Lung (tissue), 12 donors: ENCODE results near the gene ATP23. TPM values are rescaled to one million over a fixed set of nuclear protein-coding genes. Genes with fewer than 3 reads are reported as not detected.

Source experiments
- ATAC-seq: fragments of 200-7000 bp; cut with Tn5 transposase; one replicate; pipeline ENCODE4 v1.9.1; 2020; ENCODE audit warnings: moderate number of reproducible peaks; ENCODE audit not compliant: insufficient read depth, low FRiP score
- DNase-seq, 3 donors: peaks; one replicate each; pipeline ENCODE4 v3.0.0-alpha.2; 2013 to 2017
- H3K27ac ChIP-seq, 2 donors: one replicate each; pipeline ENCODE4 v1.5.1; 2013; ENCODE audit warnings: mild to moderate bottlenecking in 2 of 2, moderate library complexity in 2 of 2, control low read depth in 1 of 2, inconsistent platforms in 1 of 2, low read depth in 1 of 2, low read length in 1 of 2
- H3K27me3 ChIP-seq, 3 donors: one replicate each; pipeline ENCODE4 v1.5.1; 2013; ENCODE audit warnings: low read length in 2 of 3; ENCODE audit not compliant: control insufficient read depth in 3 of 3, insufficient read depth in 3 of 3
- H3K36me3 ChIP-seq, 4 donors: one replicate each; pipeline ENCODE4 v1.5.1; 2013; ENCODE audit warnings: low read length in 4 of 4, mild to moderate bottlenecking in 1 of 4, moderate library complexity in 1 of 4; ENCODE audit not compliant: control insufficient read depth in 4 of 4, insufficient read depth in 4 of 4
- H3K4me1 ChIP-seq, 5 donors: one replicate each; pipeline ENCODE4 v1.5.1; 2013; ENCODE audit warnings: low read length in 5 of 5, mild to moderate bottlenecking in 2 of 5, moderate library complexity in 1 of 5; ENCODE audit not compliant: control insufficient read depth in 5 of 5, insufficient read depth in 5 of 5
- H3K4me3 ChIP-seq: one replicate; pipeline ENCODE4 v1.5.1; 2013; ENCODE audit warnings: mild to moderate bottlenecking, control low read depth, moderate library complexity
- H3K9ac ChIP-seq, 2 donors: one replicate each; pipeline ENCODE4 v1.5.1; 2013; ENCODE audit warnings: low read length in 2 of 2, control low read depth in 1 of 2; ENCODE audit not compliant: insufficient read depth in 1 of 2
- H3K9me3 ChIP-seq, 4 donors: one replicate each; pipeline ENCODE4 v1.5.1; 2013; ENCODE audit warnings: low read length in 3 of 4, mild to moderate bottlenecking in 1 of 4, moderate library complexity in 1 of 4; ENCODE audit not compliant: control insufficient read depth in 4 of 4, insufficient read depth in 3 of 4
- WGBS, 2 donors: extraction: QIAGEN DNeasy Blood & Tissue Kit; methylation state at CpG; one replicate each; pipeline ENCODE4 v1.1.7; 2013; 5-methylcytosine and 5-hydroxymethylcytosine counted together
- polyA plus RNA-seq, 2 donors: library from polyadenylated mRNA; stranded (reverse); fragments of 200-250 nt; gene quantifications; one replicate each; pipeline ENCODE4 v1.2.1, GENCODE V29; 2013
- total RNA-seq, 2 donors: library from RNA; depleted of rRNA in 1 of 2; stranded (reverse); fragments of >200 nt in 1 of 2; gene quantifications; one replicate each; pipeline ENCODE4 v1.2.1, GENCODE V29; 2014 to 2021
- TF ChIP-seq, protein P1 (sequence below): IDR thresholded peaks from 2 replicates; pipeline ENCODE4 v1.5.1; 2012; ENCODE audit warnings: mild to moderate bottlenecking; ENCODE audit errors: control extremely low read depth, extremely low read depth
- donor health status: control.
- donor health status: control.
- donor health status: Bipolar disorder and iron deficiency.
- donor health status: healthy.
- donor health status: DM: yes; HTN: yes; CAD: no.

The ATP23 gene
- total and polyA plus RNA-seq, 4 donors = 3.6 to 6.9 (median 5.9) TPM

DNA sequence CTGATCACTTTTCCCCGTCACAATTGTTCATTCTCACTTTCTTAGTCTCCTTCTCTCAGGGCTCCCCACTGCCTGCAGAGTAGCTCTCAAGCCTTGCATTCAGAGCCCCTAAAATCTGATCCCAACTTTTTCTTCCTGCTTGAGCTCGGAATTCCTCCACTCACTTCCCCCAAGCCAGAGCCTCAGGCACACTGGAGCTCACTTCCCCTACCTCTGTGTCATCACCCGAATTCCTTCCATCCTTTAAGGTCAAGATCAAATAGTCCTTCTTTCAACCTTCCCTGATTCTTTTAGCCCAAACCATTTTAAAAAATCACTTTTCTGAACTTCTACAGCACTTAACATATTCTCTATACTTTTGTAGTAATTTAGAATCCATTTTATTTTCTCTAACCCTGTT, 34.1 kb upstream of the ATP23 start:
- H3K36me3 ChIP-seq = peaks cover 0 to 3% (median 0%) of the 10 kb centered on the region in 4 donors
- no peak overlapping the region for H3K4me3 ChIP-seq
- 46 to 66% methylated on average over 3 of the region's 3 CpGs for WGBS, 2 donors
- H3K9me3 ChIP-seq = no peaks in the 10 kb centered on the region
- no peak for DNase-seq
- peaks cover 0 to 7% (median 0%) of the 10 kb centered on the region in 5 donors for H3K4me1 ChIP-seq
- no peak for ATAC-seq
- no peak overlapping the region for H3K9ac ChIP-seq
- TF ChIP-seq, protein P1, sequence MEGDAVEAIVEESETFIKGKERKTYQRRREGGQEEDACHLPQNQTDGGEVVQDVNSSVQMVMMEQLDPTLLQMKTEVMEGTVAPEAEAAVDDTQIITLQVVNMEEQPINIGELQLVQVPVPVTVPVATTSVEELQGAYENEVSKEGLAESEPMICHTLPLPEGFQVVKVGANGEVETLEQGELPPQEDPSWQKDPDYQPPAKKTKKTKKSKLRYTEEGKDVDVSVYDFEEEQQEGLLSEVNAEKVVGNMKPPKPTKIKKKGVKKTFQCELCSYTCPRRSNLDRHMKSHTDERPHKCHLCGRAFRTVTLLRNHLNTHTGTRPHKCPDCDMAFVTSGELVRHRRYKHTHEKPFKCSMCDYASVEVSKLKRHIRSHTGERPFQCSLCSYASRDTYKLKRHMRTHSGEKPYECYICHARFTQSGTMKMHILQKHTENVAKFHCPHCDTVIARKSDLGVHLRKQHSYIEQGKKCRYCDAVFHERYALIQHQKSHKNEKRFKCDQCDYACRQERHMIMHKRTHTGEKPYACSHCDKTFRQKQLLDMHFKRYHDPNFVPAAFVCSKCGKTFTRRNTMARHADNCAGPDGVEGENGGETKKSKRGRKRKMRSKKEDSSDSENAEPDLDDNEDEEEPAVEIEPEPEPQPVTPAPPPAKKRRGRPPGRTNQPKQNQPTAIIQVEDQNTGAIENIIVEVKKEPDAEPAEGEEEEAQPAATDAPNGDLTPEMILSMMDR = no peak
- H3K27ac ChIP-seq = no peak overlapping the region
- H3K27me3 ChIP-seq = peaks cover 0 to 4% (median 0%) of the 10 kb centered on the region in 3 donors

GRCh38 chr12:57908511-57908910, 32.9 kb upstream of the ATP23 start:
- peaks cover 0 to 4% (median 0%) of the 10 kb centered on the region in 3 donors for H3K27me3 ChIP-seq
- no peaks in the 10 kb centered on the region for H3K36me3 ChIP-seq
- peaks cover 0 to 7% (median 0%) of the 10 kb centered on the region in 5 donors for H3K4me1 ChIP-seq
- ATAC-seq = no peak
- H3K27ac ChIP-seq = no peak overlapping the region
- WGBS, 2 donors = 81 to 89% methylated on average over 8 of the region's 8 CpGs
- TF ChIP-seq, protein P1 = no peak
- H3K9ac ChIP-seq = no peak overlapping the region
- DNase-seq = no peak
- no peaks in the 10 kb centered on the region for H3K9me3 ChIP-seq
- H3K4me3 ChIP-seq = no peak overlapping the region

GRCh38 chr12:57909056-57909455, 32.3 kb upstream of the ATP23 start:
- TF ChIP-seq, protein P1 = no peak
- DNase-seq = no peak
- H3K9ac ChIP-seq = peak overlapping the region in 1 of 2 donors; percentile 25
- no peak for ATAC-seq
- peaks cover 0 to 4% (median 0%) of the 10 kb centered on the region in 3 donors for H3K27me3 ChIP-seq
- no peaks in the 10 kb centered on the region for H3K9me3 ChIP-seq
- H3K36me3 ChIP-seq = no peaks in the 10 kb centered on the region
- no peak overlapping the region for H3K4me3 ChIP-seq
- no peak overlapping the region for H3K27ac ChIP-seq
- 83 to 85% methylated on average over 4 of the region's 4 CpGs for WGBS, 2 donors
- peaks cover 0 to 7% (median 0%) of the 10 kb centered on the region in 5 donors for H3K4me1 ChIP-seq

- no peak overlapping the region for H3K27ac ChIP-seq
- H3K4me1 ChIP-seq = peaks cover 0 to 7% (median 0%) of the 10 kb centered on the region in 5 donors
- peaks cover 0 to 4% (median 0%) of the 10 kb centered on the region in 3 donors for H3K27me3 ChIP-seq
- WGBS, 2 donors = 73 to 82% methylated on average over 4 of the region's 4 CpGs
- H3K4me3 ChIP-seq = no peak overlapping the region
- H3K36me3 ChIP-seq = no peaks in the 10 kb centered on the region
- H3K9ac ChIP-seq = no peak overlapping the region
- no peaks in the 10 kb centered on the region for H3K9me3 ChIP-seq
- ATAC-seq (no peak), DNase-seq (no peak)
- TF ChIP-seq, protein P1 = no peak
These were observed 31.8 kb upstream of the ATP23 start for GRCh38 chr12:57909611-57910010.
